Right lung (tissue), 5 donors: ENCODE results near the gene DLGAP3. TPM values are rescaled to one million over a fixed set of nuclear protein-coding genes. Genes with fewer than 3 reads are reported as not detected.

Source experiments
- DNase-seq, 2 donors: peaks; one replicate each; pipeline ENCODE4 v3.0.0-alpha.2; 2013
- polyA plus RNA-seq, 5 donors: library from polyadenylated mRNA; unstranded; fragments of 120-200 nt; gene quantifications; one replicate each; pipeline versions ENCODE4 v1.2.1 to v1.2.3, GENCODE V29; 2013; ENCODE audit warnings: inconsistent platforms in 1 of 5, low replicate concordance in 1 of 5; ENCODE audit not compliant: insufficient read length in 5 of 5, insufficient read depth in 1 of 5

Gene DLGAP3
- polyA plus RNA-seq, 5 donors: 0.08 to 0.25 (median 0.15) TPM

- DNase-seq: no peak
Observed at GRCh38 chr1:34904236-34905097, 25.0 kb downstream of the DLGAP3 start.

- DNase-seq: no peak
Observed at GRCh38 chr1:34901919-34902318, 27.5 kb downstream of the DLGAP3 start.

- no peak for DNase-seq
Observed at GRCh38 chr1:34900775-34901502, 28.5 kb downstream of the DLGAP3 start.

- DNase-seq: no peak
Observed at GRCh38 chr1:34899906-34900305, 29.5 kb downstream of the DLGAP3 start.

- no peak for DNase-seq
Observed at GRCh38 chr1:34899471-34899870, 30.0 kb downstream of the DLGAP3 start.

- DNase-seq: no peak
Observed at GRCh38 chr1:34898330-34898761, 31.1 kb downstream of the DLGAP3 start.

- DNase-seq: no peak
Observed at GRCh38 chr1:34896612-34897011, 32.8 kb downstream of the DLGAP3 start.

GRCh38 chr1:34889705-34890104 is 39.7 kb downstream of the DLGAP3 start:
- no peak for DNase-seq

- no peak for DNase-seq
Observed at GRCh38 chr1:34887593-34887992, 41.9 kb downstream of the DLGAP3 start.

GRCh38 chr1:34885405-34886247 is 43.8 kb downstream of the DLGAP3 start:
- DNase-seq: no peak

- no peak for DNase-seq
Observed at GRCh38 chr1:34884961-34885360, 44.5 kb downstream of the DLGAP3 start.

- no peak for DNase-seq
Observed at GRCh38 chr1:34884536-34884935, 44.9 kb downstream of the DLGAP3 start.

GRCh38 chr1:34879230-34879629 is 50.2 kb downstream of the DLGAP3 start:
- no peak for DNase-seq

GRCh38 chr1:34876406-34876805 is 53.0 kb downstream of the DLGAP3 start:
- no peak for DNase-seq

GRCh38 chr1:34874296-34874952 is 55.0 kb downstream of the DLGAP3 start:
- DNase-seq: no peak

- DNase-seq: no peak
Observed at GRCh38 chr1:34872133-34872503, 57.3 kb downstream of the DLGAP3 start.

- no peak for DNase-seq
Observed at GRCh38 chr1:34871443-34872132, 57.9 kb downstream of the DLGAP3 start.

- no peak for DNase-seq
Observed at GRCh38 chr1:34870395-34870794, 59.1 kb downstream of the DLGAP3 start.

GRCh38 chr1:34869760-34870159 is 59.7 kb downstream of the DLGAP3 start:
- no peak for DNase-seq

GRCh38 chr1:34868230-34869049 is 61.0 kb downstream of the DLGAP3 start:
- no peak for DNase-seq
